GM21737 (cell line): ENCODE results near the gene ZNF451.
"Not testable (repeated sequence)": the region's sequence is repeated elsewhere in the genome, so short reads cannot be mapped to it uniquely, and the experiment has no call there.

Experiments
- ATAC-seq: cut with Tn5 transposase; IDR thresholded peaks from one replicate; pipeline ENCODE4 v1.9.1; 2021; ENCODE audit warnings: mild to moderate bottlenecking, moderate library complexity; ENCODE audit not compliant: unreplicated experiment

ZNF451 gene

GRCh38 chr6:57089265-57089664 is 723 bp upstream of the ZNF451 start:
- no peak for ATAC-seq

- peak; percentile 7 for ATAC-seq
These were observed 575 bp downstream of the ZNF451 start for GRCh38 chr6:57090458-57091067.

- ATAC-seq: not testable (repeated sequence)
These were observed 1.4 kb downstream of the ZNF451 start for GRCh38 chr6:57091375-57091774.

- no peak for ATAC-seq
These were observed 4.7 kb downstream of the ZNF451 start for GRCh38 chr6:57094689-57095088.

GRCh38 chr6:57097596-57097995 is 7.6 kb downstream of the ZNF451 start:
- no peak for ATAC-seq

GRCh38 chr6:57102976-57103375 is 13.0 kb downstream of the ZNF451 start:
- ATAC-seq: no peak

GRCh38 chr6:57104336-57104735 is 14.3 kb downstream of the ZNF451 start:
- no peak for ATAC-seq

GRCh38 chr6:57106990-57107389 is 17.0 kb downstream of the ZNF451 start:
- no peak for ATAC-seq

- ATAC-seq: peak; percentile 88
These were observed 18.7 kb downstream of the ZNF451 start for GRCh38 chr6:57108691-57109090.

GRCh38 chr6:57109880-57110279 is 19.9 kb downstream of the ZNF451 start:
- no peak for ATAC-seq

- ATAC-seq: no peak
These were observed 23.1 kb downstream of the ZNF451 start for GRCh38 chr6:57113105-57113504.

- ATAC-seq: no peak
These were observed 26.8 kb downstream of the ZNF451 start for GRCh38 chr6:57116776-57117175.

GRCh38 chr6:57117796-57118195 is 27.8 kb downstream of the ZNF451 start:
- no peak for ATAC-seq

- no peak for ATAC-seq
These were observed 33.1 kb downstream of the ZNF451 start for GRCh38 chr6:57123111-57123510.

- no peak for ATAC-seq
These were observed 37.8 kb downstream of the ZNF451 start for GRCh38 chr6:57127763-57128162.

GRCh38 chr6:57130661-57131177 is 40.7 kb downstream of the ZNF451 start:
- ATAC-seq: no peak

GRCh38 chr6:57134954-57135353 is 45.0 kb downstream of the ZNF451 start:
- no peak for ATAC-seq

GRCh38 chr6:57135885-57136284 is 45.9 kb downstream of the ZNF451 start:
- ATAC-seq: no peak

- no peak for ATAC-seq
These were observed 47.4 kb downstream of the ZNF451 start for GRCh38 chr6:57137350-57137749.

- no peak for ATAC-seq
These were observed 48.0 kb downstream of the ZNF451 start for GRCh38 chr6:57138026-57138425.

- no peak for ATAC-seq
These were observed 51.6 kb downstream of the ZNF451 start for GRCh38 chr6:57141451-57142177.

- no peak for ATAC-seq
These were observed 52.2 kb downstream of the ZNF451 start for GRCh38 chr6:57142178-57142525.

- no peak for ATAC-seq
These were observed 53.7 kb downstream of the ZNF451 start for GRCh38 chr6:57143690-57144089.
